NCI-H446 (cell line): ENCODE results near the gene TPO.
A peak's percentile ranks its signal among the peaks of the same experiment; 100 is the strongest.

ENCODE experiments used
- DNase-seq, 2 experiments: peaks; one replicate each; lab custom pipeline; 2025; lab: John Stamatoyannopoulos, UW

The TPO gene

DNA sequence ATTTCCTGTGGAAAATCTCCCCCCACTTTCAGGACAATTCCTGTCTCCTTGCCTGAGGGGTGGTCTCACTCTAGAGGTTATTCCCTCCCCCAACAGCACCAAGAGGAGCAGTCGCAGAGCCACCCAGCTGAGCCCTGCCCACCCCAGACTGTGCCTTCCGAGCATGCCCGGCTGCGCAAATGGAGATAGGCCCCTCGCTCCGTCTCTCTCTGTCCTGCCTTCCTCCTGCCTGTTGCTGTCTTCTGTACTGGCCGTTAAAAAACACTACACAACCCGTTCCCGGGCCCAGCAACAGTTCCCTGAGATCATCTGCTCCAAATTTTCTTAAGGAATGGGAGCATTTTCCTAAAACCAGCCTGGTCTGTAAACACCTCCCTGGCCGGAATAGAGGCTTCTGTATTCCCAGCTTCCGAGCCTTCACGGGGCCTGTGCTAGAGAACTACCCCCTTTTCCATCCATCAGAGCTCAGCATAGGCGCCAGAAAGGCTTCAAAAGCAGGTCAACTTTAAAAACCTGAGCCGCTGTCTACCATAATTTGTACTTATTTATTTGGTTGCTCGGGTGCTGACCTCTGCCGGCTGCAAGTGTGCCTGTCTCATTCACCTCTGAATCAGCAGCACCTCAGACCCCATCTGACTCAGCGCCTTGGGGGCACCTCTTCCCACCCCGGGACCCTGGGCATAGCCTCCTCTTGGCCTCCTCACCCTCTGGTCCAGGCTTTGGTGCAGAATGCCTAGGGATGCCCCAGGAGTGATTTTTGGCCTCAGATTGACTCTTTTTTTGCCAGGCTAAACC is 171.6 kb downstream of the TPO start:
- DNase-seq = no peak

DNA sequence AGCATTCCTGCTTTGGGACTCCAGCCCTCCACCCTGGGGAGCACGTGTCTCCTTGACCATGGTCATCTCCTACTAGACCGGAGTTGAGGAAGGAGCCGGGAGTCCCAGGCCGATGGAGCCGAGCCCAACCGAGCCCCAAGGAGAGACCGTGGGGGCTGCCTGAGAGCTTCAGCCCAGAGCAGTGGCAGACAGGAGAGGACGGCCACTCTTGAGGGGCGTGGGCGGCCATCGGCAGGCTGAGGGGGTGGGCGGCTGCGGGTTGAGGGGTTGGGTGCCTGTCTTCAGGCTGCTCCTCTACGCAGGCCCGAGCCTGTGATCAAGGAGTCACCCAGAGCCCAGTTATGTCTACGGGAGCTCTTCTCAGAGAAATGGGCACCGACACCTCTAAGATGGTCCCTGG is 172.4 kb downstream of the TPO start:
- DNase-seq = no peak

DNA sequence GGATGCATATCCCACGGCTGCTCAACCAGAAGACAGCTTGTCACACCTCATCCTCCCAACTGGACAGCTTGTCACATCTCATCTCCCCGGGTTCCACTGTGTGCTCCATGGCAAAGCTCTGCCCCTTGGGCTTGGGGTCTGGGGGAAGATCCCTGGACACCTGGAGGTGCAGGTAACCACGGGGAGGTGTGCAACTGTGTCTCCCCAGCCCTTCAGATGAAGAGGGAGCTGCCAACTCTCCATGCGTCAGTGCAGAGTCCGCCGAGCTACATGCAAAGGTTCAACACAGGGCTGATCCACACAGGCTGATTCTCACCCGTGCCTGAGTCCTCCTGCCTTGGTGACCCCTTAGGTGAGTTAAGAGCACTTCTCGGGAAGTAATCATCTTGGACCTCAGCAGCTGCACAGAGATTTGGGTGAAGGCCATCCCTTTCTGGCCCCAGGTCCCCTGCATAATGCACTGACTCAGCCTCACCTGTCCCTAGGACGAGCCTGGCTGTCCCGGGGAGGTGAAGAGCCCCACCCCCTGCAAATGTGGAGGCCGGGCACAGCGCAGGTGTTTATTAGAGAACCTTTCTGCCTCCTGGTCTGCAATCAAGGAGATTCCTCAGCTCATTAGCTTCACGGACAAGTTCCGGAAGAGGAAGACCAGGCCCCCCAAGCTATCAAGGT is 173.1 kb downstream of the TPO start:
- no peak for DNase-seq

DNA sequence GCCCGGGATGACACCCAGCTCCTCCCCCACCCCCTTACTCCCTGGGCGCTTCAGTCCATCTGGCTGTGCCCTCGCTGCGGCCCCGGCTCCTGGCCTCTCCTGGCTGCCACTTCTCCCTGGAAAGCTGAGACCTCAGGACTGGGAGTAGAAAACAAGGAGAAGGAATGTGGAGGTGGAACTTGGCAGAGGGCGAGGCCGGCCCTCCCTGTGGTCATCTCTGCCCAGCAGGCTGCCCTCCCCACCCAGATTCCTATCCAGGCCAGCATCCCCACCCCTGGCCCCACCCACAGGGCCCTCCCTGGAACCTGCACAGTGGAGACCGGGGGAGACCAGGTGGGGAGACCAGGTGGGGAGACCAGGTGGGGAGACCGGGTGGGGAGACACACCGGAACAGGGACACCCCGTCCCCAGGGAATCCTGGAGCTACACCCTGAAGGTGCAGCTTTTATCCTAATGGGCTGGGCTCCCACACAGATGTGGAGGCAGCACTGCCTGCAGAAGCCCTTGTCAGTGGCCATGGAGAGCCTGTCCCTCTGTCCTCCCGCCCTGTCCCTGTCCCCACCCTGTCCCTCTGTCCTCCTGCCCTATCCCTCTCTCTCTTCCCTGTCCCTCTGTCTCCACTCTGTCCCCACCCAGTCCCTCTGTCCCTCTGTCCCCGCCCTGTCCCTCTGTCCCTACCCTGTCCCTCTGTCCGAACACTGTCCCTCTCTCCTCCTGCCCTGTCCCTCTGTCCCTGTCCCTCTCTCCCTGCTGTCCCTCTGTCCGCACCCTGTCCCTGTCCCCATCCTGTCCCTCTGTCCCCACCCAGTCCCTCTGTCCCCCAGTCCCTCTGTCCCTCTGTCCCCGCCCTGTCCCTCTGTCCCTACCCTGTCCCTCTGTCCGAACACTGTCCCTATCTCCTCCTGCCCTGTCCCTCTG is 173.9 kb downstream of the TPO start:
- no peak for DNase-seq

DNA sequence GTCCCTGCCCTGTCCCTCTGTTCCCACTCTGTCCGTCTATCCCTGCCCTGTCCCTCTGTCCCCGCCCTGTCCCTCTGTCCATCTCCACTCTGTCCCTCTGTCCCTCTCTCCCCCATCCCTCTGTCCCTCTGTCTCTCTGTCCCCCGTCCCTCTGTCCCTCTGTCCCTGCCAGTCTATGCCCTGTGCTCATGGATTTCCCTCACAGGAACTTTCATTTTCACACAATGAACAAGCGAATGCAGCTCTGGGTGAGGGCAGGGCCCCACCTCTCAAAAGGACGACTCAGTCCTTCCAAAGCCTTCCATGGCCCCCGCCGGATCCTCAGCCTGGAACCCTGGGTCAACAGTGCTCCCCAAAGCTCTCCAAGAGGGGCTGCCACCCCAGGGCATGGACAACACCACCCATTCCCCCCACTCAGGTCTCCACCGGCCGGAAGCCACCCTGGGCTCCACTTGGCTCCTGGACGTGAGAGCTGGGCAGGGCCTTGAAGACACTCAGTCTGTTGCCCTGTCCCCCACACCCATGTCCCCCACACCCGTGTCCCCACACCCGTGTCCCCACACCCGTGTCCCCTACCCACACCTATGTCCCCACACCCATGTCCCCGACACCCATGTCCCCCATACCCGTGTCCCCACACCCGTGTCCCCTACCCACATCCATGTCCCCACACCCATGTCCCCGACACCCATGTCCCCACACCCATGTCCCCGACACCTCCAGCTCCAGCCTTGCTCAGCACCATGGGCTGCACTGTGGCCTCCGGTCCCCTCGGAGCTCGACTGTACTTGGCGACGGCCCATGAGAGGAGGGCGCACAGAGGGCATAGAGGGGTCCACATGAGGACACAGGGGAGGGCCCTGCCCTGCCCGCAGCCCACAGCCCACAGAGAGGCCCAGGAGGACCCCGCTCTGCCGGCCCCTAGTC is 175.1 kb downstream of the TPO start:
- no peak for DNase-seq

DNA sequence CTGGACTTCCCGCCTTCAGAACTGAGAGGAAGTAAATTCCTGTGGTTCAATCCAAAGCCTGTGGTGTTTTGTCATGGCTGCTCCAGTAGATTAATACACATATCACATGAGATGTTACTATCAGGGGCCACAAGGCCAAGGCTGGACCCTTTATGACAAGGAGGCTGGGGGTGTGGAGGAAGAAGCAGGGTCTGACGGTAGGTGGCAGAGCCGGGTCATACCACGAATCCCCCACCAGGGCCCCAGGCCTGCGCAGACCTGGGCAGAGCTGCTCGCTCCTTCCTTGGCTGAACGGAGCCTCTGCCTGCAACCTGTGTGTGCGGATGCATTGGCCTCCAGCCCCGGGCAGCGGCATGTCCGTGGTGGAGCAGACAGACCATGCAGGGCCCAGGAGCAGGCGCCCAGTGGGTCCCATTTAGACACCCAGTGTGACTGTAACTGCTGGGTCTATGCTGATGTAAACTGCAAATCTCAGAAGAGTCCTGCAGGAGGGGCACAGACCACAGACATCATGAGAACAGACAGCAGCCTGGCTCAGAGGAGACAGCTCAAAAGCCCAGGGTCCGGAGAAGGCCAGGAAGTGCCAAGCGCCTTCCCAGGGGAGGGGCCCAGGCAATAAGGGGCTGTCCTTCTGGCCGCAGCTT is 175.8 kb downstream of the TPO start:
- peak in 1 of 2 experiments; percentile 13 for DNase-seq

DNA sequence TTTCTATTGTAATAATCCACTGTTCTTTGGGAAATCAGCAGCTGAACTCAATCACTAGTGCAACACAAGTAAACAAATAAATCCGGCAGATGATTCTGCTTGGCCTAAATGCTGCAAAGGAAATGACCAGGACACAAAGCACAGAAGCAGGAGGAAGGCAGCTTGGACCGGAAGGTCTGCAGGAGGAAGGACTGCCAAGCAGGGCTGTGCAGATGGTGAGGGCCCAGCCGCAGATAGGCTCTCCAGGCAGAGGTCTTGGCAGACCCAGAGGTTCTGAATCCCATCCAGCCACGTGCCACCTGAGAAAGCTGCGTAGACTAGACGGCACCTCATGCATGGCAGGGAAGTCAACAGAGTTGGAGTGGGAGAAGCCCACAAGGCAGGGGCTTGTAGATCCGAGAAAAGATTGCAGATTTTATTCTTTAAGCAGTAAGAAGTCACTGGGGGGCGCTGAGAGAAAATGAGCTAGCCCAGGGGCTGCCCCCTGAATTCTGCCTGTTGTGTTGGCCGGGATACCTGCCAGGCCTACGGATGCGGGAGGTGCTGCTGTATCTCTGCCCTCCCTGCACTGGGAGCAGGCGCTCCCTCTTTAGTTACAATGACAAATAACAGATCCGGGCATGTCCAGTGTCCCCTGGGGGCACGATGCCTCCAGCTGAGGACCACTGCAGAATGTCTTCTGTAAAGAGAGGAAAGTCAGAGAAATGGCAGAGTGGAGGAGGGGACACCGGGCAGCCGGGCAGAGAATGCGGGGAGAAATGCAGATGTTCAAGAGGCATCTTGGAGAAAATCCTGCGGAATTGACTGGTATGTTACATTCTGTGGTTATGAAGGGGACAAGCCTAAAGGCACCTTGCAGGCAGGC is 177.6 kb downstream of the TPO start:
- DNase-seq = peak; percentile 20 to 71

DNA sequence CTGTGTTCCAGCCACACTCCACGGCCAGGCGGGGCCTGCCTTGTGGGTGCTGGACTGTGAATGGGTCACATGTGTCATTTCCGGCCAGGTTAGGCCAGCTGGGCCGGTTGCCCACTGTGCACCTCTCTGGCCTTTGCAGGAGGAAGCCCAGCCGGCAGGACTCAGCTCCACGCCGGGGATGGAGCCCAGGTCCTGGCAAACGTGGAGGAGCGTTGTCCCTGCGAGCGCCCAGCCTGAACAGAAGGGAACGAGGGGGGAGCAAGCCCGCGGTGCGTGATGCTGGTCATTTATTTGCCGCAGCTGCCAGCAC is 178.2 kb downstream of the TPO start:
- no peak for DNase-seq
